K562 (cell line): Measurements from ENCODE around the gene DTWD2. TPM values are rescaled to one million over a fixed set of nuclear protein-coding genes. Genes with fewer than 3 reads are reported as not detected.

Experiments
- ATAC-seq: fragments of 200-7000 bp; cut with Tn5 transposase; 3 replicates; pipeline ENCODE4 v1.9.1; 2020; ENCODE audit warnings: moderate library complexity
- BruUV-seq: library from RNA; stranded (reverse); fragments of 400-500 nt; replicated peaks from 2 replicates; lab custom pipeline; 2021; lab: Mats Ljungman, UMichigan
- CTCF ChIA-PET: fragments of 300-600 bp; formaldehyde crosslinking; extraction: SDS; loops from one replicate; lab custom pipeline; 2021; ENCODE audit warnings: low intra/inter-chr PET ratio; lab: Yijun Ruan, JAX
- POLR2A ChIA-PET: fragments of 300-600, 350-650 bp; sonication (Branson Sonifier 250); formaldehyde crosslinking; extraction: SDS; loops from one replicate; lab custom pipeline; 2021; ENCODE audit warnings: antibody characterized with exemption, inconsistent platforms; lab: Yijun Ruan, JAX
- DNase-seq, 4 experiments: peaks; one replicate each; pipeline versions ENCODE4 v3.0.0 to v3.0.0-alpha.2; 2011 to 2018; ENCODE audit warnings: low spot score in 3 of 4, mixed read lengths in 3 of 4; ENCODE audit errors: extremely low read depth in 1 of 4
- FAIRE-seq: peaks from 2 replicates; lab custom pipeline; 2011; peaks lifted over from hg19 to GRCh38; lab: Jason Lieb, UNC
- H2AFZ ChIP-seq: 2 replicates; pipeline ENCODE4 v1.6.0; 2011; ENCODE audit warnings: low read depth, low read length, control low read depth, inconsistent platforms
- H3K27ac ChIP-seq: fragments of 200-600 bp; 3 replicates; pipeline ENCODE4 v1.8.0; 2011; ENCODE audit warnings: low read depth, mild to moderate bottlenecking, control low read depth, inconsistent platforms, low read length, moderate library complexity, mixed read lengths; ENCODE audit errors: extremely low read depth
- H3K27me3 ChIP-seq, 2 experiments: fragments of 300-600 bp in 1 of 2; 2 replicates in 1 of 2; 3 replicates in 1 of 2; pipeline versions ENCODE4 v1.6.0 to v1.8.0; 2011; ENCODE audit warnings: inconsistent platforms in 2 of 2, low read length in 2 of 2, mild to moderate bottlenecking in 1 of 2, mixed read lengths in 1 of 2, moderate library complexity in 1 of 2; ENCODE audit not compliant: control insufficient read depth in 2 of 2, insufficient read depth in 2 of 2
- H3K36me3 ChIP-seq: fragments of 300-600 bp; 3 replicates; pipeline ENCODE4 v1.8.0; 2011; ENCODE audit warnings: mild to moderate bottlenecking, low read length, inconsistent platforms; ENCODE audit not compliant: control insufficient read depth, insufficient read depth
- H3K4me1 ChIP-seq, 2 experiments: fragments of 200-600 bp in 1 of 2; replicated peaks in 1 of 2; 2 replicates in 1 of 2; 3 replicates in 1 of 2; pipeline versions ENCODE4 v1.5.1 to v1.8.0; 2011; ENCODE audit warnings: inconsistent platforms in 2 of 2, low read length in 2 of 2, mild to moderate bottlenecking in 1 of 2, mixed read lengths in 1 of 2, moderate library complexity in 1 of 2; ENCODE audit not compliant: control insufficient read depth in 2 of 2, insufficient read depth in 2 of 2
- H3K4me2 ChIP-seq: 2 replicates; pipeline ENCODE4 v1.6.1; 2011; ENCODE audit warnings: low read length, control low read depth, inconsistent platforms, mixed read lengths; ENCODE audit not compliant: insufficient read depth
- H3K4me3 ChIP-seq: fragments of 200-600 bp; sonication (generic), shearing (Covaris generic); 2 replicates; pipeline ENCODE4 v1.5.1; 2016; ENCODE audit warnings: control low read depth, inconsistent platforms
- H3K79me2 ChIP-seq: fragments of 200-600 bp; 3 replicates; pipeline ENCODE4 v1.8.0; 2011; ENCODE audit warnings: low read length, inconsistent platforms; ENCODE audit not compliant: control insufficient read depth, insufficient read depth
- H3K9ac ChIP-seq, 2 experiments: 2 replicates each; pipeline versions ENCODE4 v1.6.0 to v1.6.1; 2011; ENCODE audit warnings: low read depth in 2 of 2, low read length in 2 of 2, control low read depth in 1 of 2, inconsistent platforms in 1 of 2, mild to moderate bottlenecking in 1 of 2, mixed read lengths in 1 of 2; ENCODE audit not compliant: insufficient read depth in 1 of 2
- H3K9me1 ChIP-seq: one replicate; pipeline ENCODE4 v1.6.0; 2011; ENCODE audit warnings: inconsistent platforms, mild to moderate bottlenecking, low read length, moderate library complexity; ENCODE audit not compliant: control insufficient read depth, insufficient read depth
- H3K9me3 ChIP-seq: replicated peaks from 2 replicates; pipeline ENCODE4 v1.5.1; 2011; ENCODE audit warnings: low read depth, low read length, inconsistent platforms; ENCODE audit not compliant: control insufficient read depth, insufficient read depth
- H4K20me1 ChIP-seq: replicated peaks from 2 replicates; pipeline ENCODE4 v1.6.1; 2011; ENCODE audit warnings: low read length, inconsistent platforms, mixed read lengths; ENCODE audit not compliant: control insufficient read depth, insufficient read depth
- ARNT ChIP-seq, 2 experiments: fragments of 450-650 bp; IDR thresholded peaks; 2 replicates each; pipeline ENCODE4 v1.6.1; 2016; ENCODE audit warnings: mild to moderate bottlenecking in 1 of 2
- ATF3 ChIP-seq, 2 experiments: fragments of 450-650 bp in 1 of 2; sonication (generic) in 1 of 2; formaldehyde crosslinking in 1 of 2; IDR thresholded peaks in 1 of 2; conservative IDR thresholded peaks in 1 of 2; 2 replicates each; pipeline versions ENCODE4 v1.6.1 to v1.8.1; 2016 to 2023; ENCODE audit warnings: mild to moderate bottlenecking in 2 of 2, moderate library complexity in 2 of 2, inconsistent platforms in 1 of 2, missing genetic modification reagents in 1 of 2
- E2F5 ChIP-seq: sonication (generic); formaldehyde crosslinking; IDR thresholded peaks from 2 replicates; pipeline ENCODE4 v1.8.0; 2022; ENCODE audit warnings: mild to moderate bottlenecking, missing genetic modification reagents
- HBP1 ChIP-seq: fragments of 450-650 bp; formaldehyde crosslinking; IDR thresholded peaks from 2 replicates; pipeline ENCODE4 v1.4.0; 2022; ENCODE audit warnings: missing genetic modification characterization
- LCOR ChIP-seq: sonication (generic); formaldehyde crosslinking; IDR thresholded peaks from 2 replicates; pipeline ENCODE4 v1.8.0; 2022; ENCODE audit warnings: mild to moderate bottlenecking, missing genetic modification reagents
- RAD21 ChIP-seq, 2 experiments: fragments of 250-450 bp in 1 of 2; fragments of 450-650 bp in 1 of 2; sonication (Bioruptor Pico) in 1 of 2; formaldehyde crosslinking in 1 of 2; IDR thresholded peaks in 1 of 2; conservative IDR thresholded peaks in 1 of 2; 2 replicates each; pipeline versions ENCODE4 v1.4.0 to v1.8.0; 2020 to 2022; ENCODE audit warnings: mild to moderate bottlenecking in 2 of 2, moderate library complexity in 1 of 2
- SMARCC2 ChIP-seq: fragments of 450-650 bp; IDR thresholded peaks from 2 replicates; pipeline ENCODE4 v1.6.1; 2017; ENCODE audit warnings: antibody characterized with exemption, moderate library complexity, mild to moderate bottlenecking, low read depth
- SOX6 ChIP-seq: fragments of 450-650 bp; IDR thresholded peaks from 2 replicates; pipeline ENCODE4 v1.6.1; 2014; ENCODE audit warnings: mild to moderate bottlenecking
- STAG1 ChIP-seq: sonication (generic); formaldehyde crosslinking; IDR thresholded peaks from 2 replicates; pipeline ENCODE4 v1.5.0; 2020; ENCODE audit warnings: missing genetic modification reagents, borderline replicate concordance
- TFAM ChIP-seq: fragments of 250-450 bp; sonication (Bioruptor Pico); conservative IDR thresholded peaks from 2 replicates; pipeline ENCODE4 v1.5.0; 2021; ENCODE audit warnings: mild to moderate bottlenecking, moderate library complexity
- ZNF592 ChIP-seq: fragments of 450-650 bp; IDR thresholded peaks from 2 replicates; pipeline ENCODE4 v1.6.1; 2017; ENCODE audit warnings: antibody characterized with exemption, mild to moderate bottlenecking
- ZNF696 ChIP-seq: fragments of 250-450 bp; sonication (Bioruptor Pico); conservative IDR thresholded peaks from 2 replicates; pipeline ENCODE4 v1.4.0; 2020; ENCODE audit warnings: mild to moderate bottlenecking, moderate library complexity
- WGBS: fragments of 100-300 bp; shearing (Covaris generic); methylation state at CpG from one replicate; pipeline ENCODE4 v1.1.6; 2016; ENCODE audit warnings: low coverage, mixed read lengths; ENCODE audit not compliant: insufficient coverage; ENCODE audit errors: missing lambda C conversion rate; 5-methylcytosine and 5-hydroxymethylcytosine counted together
- in situ Hi-C: fragments of 300-500 bp; cut with MboI; formaldehyde crosslinking; loops from 4 replicates; pipeline ENCODE4 v1.15.0; 2018; ENCODE audit warnings: inconsistent platforms, mixed read lengths
- intact Hi-C: fragments of 100-400 bp; cut with micrococcal nuclease; formaldehyde crosslinking; loops from 2 replicates; pipeline ENCODE4 v1.14.2; 2022
- polyA plus RNA-seq, 8 experiments: library from polyadenylated mRNA; depleted of rRNA in 4 of 8; stranded (reverse) in 5 of 8; unstranded in 3 of 8; fragments of >200 nt; fragmentation: Nextera tagmentation in 2 of 8; fragmentation: Illumina TruSeq in 1 of 8; extraction: Ambion mirVana in 2 of 8; extraction: Trizol in 1 of 8; gene quantifications; 2 replicates each; pipeline versions ENCODE4 v1.2.1 to v1.2.3, GENCODE V29; 2011 to 2014; ENCODE audit warnings: inconsistent platforms in 1 of 8, missing spikeins in 1 of 8
- total RNA-seq, 7 experiments: library from RNA; depleted of rRNA in 6 of 7; stranded (reverse); fragments of >200 nt in 6 of 7; fragmentation: Illumina TruSeq in 2 of 7; extraction: Trizol in 2 of 7; gene quantifications; 2 replicates each; pipeline versions ENCODE4 v1.2.1 to v1.2.3, GENCODE V29; 2011 to 2021; ENCODE audit warnings: low replicate concordance in 1 of 7

DTWD2 gene
- total and polyA plus RNA-seq, 9 of the 15 experiments (the other 6 are each of a cell fraction or from before 2014, with no cell fraction given): 0.99 to 10.8 (median 4.1) TPM

GRCh38 chr5:118794281-118794680 is 194.1 kb downstream of the DTWD2 start:
- no peaks in the 10 kb centered on the region for H4K20me1 ChIP-seq
- no peaks in the 10 kb centered on the region for H3K9me3 ChIP-seq
- no peaks in the 10 kb centered on the region for H3K27me3 ChIP-seq
- no peak overlapping the region for H3K27ac ChIP-seq
- POLR2A ChIA-PET: no interaction called here
- no peak overlapping the region for H3K4me2 ChIP-seq
- H2AFZ ChIP-seq: no peak overlapping the region
- CTCF ChIA-PET: no interaction called here
- H3K9me1 ChIP-seq: no peaks in the 10 kb centered on the region
- no peaks in the 10 kb centered on the region for H3K79me2 ChIP-seq
- FAIRE-seq (no peak), DNase-seq (no peak), ATAC-seq (no peak)
- no peaks in the 10 kb centered on the region for H3K4me1 ChIP-seq
- no peaks in the 10 kb centered on the region for H3K36me3 ChIP-seq
- H3K9ac ChIP-seq: no peak overlapping the region
- in situ Hi-C loops: no loop called here
- intact Hi-C loops: loop anchor here (5.0 to 10.0 kb wide), 2 partner anchors 163 to 1339 kb away; no protein-coding TSS in a partner anchor
- no TSS peak for BruUV-seq
- WGBS: 3% methylated on average over 3 of the region's 3 CpGs
- no peak overlapping the region for H3K4me3 ChIP-seq
- TF ChIP-seq RAD21 (CRISPR knock-in tag; conservative IDR thresholded peaks at IDR 0.05 in 1 of 2, IDR thresholded peaks at IDR 0.05 in 1 of 2) (no peak), E2F5 (no peak), TFAM (CRISPR knock-in tag) (no peak), STAG1 (CRISPR knock-in tag) (no peak), SMARCC2 (no peak), ARNT (IDR thresholded peaks at IDR 0.05) (no peak), LCOR (no peak), ZNF592 (no peak), HBP1 (no peak), ZNF696 (CRISPR knock-in tag) (no peak), ATF3 (IDR thresholded peaks at IDR 0.05) (no peak), ATF3 (CRISPR knock-in tag; conservative IDR thresholded peaks at IDR 0.05) (no peak), SOX6 (no peak)
